Activated CD8-positive, alpha-beta memory T cell treated with anti-CD3 and anti-CD28 coated beads, Interleukin-2, amount 50 U/mL, for 24 hours (primary cell): ENCODE measurements around the gene PRR19.
A peak's percentile ranks its signal among the peaks of the same experiment; 100 is the strongest.

Source experiments
- DNase-seq: peaks from one replicate; pipeline ENCODE4 v3.0.0-alpha.2; 2020; ENCODE audit errors: extremely low read depth

Gene PRR19

DNA sequence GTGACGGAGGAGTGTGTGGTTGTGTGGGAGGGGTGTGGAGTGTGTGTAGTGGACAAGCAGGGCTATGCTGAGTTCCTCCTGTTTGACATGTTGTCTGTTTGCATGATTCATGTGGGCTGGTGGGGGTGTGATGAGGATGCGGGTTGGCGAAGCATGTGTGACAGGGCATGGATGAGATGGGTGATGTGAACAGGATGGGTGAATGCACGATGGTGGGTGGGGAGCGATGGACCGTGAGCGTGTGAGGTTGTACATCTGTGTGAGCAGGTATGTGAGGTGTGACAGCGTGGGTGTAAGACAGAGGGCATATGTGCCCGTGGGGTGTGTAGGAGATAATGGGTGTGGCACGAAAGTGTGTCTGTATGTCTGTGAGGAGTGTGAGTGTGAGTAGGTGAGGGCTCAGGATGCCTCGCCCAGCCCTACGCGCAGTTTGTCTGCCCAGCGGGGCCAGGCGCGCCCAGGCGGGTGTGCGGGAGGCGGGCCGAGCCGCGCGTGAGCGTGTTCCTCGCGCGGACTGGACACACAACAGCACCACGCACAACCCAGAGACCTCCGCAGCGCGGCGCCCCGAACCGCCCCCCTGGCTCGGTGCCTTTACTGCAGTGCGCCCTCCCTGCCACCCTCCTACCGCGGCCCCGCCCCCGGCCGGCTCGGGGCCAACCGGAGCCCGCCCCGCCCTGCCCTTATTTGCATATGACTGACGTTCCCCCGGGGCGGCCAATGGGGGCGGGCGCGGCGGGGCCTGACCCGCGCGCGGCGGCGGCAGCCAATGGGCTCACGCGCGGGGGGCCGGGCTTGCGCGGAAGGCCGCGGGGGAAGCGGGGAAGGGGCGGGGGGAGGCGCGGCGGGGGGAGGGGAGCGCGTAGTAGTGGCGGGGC, 18.5 kb upstream of the PRR19 start:
- DNase-seq, result peak; percentile 82

DNA sequence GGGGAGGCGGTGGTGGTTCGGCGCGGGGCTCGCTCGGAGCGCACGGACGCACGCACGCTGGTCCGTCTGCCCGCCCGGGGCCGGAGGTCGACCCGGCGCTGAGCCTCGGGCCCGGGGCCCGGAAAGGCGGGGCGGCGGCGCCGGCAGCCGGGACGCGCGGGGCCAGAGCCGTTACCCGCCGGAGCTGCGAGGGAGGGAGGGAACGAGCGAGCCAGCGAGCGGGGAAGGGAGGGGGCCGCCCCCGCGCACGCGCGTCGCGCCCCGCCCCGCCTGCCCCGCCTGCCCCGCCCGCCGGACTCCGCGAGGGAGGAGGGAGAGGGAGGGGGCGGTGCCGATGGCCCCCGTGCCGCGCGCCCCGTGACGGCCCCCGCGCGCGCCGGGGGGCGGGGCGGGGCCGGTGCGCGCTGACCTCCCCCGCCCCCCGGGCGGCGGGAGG, 17.8 kb upstream of the PRR19 start:
- no peak for DNase-seq

DNA sequence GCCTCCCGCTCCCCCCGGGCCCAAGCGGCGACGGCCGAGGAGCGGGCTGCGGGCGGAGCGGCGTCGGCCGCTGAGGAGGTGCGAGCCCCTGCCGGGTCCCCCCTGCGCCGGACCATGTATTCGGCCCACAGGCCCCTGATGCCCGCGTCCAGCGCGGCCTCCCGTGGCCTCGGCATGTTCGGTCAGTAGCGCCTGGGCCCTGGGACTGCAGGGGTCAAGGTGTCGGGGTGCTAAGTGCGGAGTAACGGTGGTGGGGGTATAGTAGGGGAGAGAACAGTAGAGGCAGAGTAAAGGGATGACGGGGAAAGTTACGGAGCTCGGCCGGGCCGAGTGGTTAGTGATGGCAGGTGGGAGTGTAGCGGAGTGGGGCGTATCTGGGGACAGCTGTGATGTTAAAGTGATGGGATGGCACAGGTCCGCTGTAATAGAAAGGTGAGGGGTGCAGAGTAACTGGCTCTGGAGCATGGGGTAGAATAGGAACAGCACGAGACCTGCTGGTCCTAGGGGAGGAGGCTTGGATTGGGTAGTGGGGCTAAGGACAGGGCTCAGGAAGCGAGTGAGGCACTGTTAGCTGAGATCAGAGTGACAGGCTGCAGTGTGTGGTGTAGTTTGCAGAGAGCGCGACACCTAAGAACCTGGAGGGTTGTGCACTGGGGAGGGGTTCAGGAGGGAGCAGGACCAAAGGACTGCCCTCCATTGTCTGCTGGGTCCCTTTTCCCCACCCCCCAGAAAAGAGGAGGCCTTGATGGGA, 17.2 kb upstream of the PRR19 start:
- no peak for DNase-seq

DNA sequence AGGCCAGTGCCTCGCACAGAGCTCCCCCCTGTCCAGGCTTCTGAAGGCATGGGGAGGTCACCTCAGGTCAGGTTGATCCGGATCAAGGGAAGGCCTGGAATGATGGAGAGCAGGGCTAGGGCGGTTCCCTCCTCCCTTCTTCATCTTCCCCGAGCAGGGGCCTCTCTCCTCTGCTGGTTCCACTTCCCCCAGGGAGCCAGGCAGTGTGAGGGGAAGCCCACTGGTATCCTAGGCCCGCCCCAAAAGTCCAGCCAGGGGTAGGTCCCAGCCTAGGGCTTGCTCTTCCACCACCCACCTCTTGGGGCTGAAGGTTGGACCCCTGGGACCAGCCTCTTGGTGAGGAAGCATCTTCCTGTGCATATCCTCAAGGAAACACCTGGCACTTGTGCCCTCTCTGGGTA, 16.4 kb upstream of the PRR19 start:
- DNase-seq, result no peak

DNA sequence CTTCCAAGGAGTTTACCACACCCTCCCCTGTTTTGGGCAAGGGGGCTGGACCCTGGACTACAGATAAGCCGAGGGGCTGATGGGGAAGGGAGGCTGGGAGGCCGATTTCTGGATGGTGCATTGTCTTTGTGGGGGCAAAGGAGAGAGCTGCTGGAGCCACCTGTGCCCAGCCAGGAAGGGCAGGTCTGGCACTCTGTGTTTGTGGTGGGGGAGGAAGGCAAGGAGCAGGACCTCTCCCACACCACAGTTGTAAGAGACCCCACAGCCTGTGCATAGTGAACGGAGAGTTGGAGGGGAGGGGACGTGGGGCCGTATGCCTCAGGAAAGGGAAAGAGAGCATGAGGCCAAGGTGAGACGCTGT, 16.0 kb upstream of the PRR19 start:
- no peak for DNase-seq

DNA sequence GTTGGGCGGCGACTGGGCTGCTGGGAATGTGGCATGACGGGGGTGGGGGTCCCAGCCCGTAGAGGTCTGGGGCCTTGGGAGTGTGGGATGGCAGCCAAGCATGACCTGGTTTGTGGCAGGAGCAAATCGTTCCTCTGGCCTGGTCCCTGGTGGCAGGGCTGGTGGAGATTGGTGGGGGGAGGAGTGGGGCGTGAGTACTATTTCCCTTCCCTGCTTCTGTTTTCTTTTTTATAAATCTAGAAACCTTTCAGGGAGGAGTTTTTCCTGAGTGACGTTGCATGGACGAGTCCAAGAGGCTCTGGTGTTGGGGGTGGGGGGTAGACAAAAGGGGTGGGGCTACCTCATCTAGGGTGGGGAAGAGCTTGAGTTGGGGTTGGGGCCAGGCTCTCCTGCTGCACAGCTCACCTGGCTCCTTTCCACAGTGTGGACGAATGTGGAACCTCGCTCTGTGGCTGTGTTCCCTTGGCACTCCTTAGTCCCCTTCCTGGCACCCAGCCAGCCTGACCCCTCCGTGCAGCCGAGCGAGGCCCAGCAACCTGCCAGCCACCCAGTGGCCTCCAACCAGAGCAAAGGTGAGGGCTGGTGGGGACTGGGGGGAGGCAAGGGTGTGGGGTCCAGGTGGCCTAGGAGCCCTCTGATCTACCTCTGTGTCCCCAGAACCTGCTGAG, 15.4 kb upstream of the PRR19 start:
- no peak for DNase-seq

DNA sequence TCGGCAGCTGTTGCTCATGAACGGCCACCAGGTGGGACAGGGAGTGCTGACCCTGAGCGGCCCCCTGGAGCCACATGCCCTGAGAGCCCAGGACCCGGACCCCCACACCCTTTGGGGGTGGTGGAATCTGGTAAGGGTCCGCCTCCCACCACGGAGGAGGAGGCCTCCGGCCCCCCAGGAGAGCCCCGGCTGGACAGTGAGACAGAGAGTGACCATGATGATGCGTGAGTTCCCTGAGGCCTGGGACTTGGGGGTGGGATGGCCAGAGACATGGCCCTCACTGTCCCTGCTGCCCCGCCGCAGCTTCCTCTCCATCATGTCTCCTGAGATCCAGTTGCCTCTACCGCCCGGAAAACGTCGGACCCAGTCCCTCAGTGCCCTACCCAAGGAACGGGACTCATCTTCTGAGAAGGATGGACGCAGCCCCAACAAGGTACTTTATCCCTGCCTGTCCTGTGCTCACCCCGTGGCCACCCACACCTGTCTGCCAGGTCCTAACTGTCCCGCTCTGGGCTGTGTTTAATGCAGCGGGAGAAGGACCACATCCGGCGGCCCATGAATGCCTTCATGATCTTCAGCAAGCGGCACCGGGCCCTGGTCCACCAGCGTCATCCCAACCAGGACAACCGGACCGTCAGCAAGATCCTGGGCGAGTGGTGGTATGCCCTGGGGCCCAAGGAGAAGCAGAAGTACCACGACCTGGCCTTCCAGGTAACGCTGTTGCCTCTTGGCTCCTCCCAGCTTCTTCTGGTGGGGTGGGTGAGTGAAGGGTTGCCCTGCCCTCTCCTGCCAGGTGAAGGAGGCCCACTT, 14.7 kb upstream of the PRR19 start:
- no peak for DNase-seq

DNA sequence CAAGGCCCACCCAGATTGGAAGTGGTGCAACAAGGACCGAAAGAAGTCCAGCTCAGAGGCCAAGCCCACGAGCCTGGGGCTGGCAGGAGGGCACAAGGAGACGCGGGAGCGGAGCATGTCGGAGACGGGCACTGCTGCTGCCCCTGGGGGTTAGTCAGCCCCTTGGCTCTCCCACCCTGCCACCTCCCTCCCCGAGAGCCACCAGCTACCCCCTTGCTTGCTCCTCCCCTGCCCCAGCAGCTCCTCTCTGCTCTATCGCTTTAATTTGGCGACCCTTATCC, 14.2 kb upstream of the PRR19 start:
- no peak for DNase-seq

DNA sequence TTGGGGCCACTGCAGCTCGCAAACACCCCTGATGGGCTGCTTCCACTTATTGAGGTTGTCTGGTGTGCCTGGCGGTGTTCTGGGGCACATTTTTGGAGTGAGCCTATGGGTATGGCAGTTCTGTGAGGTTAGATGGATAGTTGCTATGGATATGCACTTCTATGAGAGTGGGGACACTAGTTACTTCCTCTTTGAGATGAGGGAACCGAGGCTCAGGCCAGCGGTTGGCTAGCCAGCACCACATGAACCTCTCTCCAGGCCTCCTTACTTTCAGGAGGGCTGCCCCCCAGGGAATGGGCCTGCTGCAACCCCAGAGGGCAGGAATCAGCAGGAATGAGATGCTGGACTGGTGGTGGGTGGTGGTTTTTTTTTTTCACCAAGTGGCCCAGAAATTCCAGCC, 13.5 kb upstream of the PRR19 start:
- DNase-seq, result no peak

DNA sequence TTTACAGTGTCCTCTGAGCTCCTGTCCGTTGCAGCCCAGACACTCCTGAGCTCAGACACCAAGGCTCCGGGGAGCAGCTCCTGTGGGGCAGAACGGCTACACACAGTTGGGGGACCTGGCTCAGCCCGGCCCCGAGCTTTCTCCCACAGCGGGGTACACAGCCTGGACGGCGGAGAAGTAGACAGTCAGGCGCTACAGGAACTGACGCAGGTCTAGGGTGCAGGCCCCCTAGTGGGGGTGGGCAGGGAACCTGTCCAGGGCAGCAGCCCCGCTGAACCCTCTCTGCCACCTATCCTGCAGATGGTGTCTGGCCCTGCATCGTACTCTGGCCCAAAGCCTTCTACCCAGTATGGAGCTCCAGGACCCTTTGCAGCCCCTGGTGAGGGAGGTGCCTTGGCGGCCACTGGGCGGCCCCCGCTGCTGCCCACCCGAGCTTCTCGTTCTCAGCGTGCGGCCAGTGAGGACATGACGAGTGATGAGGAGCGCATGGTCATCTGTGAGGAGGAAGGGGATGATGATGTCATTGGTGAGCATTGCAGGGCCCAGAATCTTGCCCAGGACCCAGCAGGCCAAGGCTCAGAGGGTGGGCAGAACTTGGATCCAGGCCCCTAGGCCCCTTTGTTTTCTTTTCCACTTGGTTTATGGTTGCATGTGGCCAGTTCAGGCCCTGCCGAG, 12.9 kb upstream of the PRR19 start:
- DNase-seq, result no peak

DNA sequence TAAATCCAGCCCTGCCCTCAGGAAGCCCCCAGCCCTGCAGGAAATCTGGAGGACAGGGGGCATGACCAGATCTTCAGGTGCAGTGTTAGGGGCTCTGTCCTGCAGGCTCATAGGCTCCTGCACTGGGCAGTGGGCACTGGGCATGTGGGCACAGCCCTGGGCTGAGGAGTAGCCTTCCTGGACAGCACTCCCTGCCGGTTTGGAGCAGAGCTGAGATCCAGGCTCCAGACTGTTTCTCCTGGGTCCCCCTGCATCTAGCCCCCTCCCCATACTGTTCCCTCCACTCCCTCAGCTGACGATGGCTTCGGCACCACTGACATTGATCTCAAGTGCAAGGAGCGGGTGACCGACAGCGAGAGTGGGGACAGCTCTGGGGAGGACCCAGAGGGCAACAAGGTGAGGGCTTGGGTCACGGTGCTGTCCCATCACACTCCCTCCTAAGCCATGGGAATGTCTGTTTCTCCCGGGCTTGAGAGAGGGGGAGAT, 12.3 kb upstream of the PRR19 start:
- DNase-seq, result no peak

DNA sequence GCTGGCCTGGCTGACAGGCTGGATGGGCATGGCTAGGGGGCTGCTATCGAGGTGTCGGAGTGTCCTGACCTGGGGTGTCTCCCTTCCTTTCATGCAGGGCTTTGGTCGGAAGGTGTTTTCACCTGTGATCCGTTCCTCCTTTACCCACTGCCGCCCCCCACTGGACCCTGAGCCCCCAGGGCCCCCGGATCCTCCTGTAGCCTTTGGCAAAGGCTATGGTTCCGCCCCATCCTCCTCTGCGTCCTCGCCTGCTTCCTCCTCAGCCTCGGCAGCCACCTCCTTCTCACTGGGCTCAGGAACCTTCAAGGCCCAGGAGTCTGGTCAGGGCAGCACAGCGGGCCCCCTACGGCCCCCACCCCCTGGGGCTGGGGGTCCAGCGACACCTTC, 11.8 kb upstream of the PRR19 start:
- no peak for DNase-seq

DNA sequence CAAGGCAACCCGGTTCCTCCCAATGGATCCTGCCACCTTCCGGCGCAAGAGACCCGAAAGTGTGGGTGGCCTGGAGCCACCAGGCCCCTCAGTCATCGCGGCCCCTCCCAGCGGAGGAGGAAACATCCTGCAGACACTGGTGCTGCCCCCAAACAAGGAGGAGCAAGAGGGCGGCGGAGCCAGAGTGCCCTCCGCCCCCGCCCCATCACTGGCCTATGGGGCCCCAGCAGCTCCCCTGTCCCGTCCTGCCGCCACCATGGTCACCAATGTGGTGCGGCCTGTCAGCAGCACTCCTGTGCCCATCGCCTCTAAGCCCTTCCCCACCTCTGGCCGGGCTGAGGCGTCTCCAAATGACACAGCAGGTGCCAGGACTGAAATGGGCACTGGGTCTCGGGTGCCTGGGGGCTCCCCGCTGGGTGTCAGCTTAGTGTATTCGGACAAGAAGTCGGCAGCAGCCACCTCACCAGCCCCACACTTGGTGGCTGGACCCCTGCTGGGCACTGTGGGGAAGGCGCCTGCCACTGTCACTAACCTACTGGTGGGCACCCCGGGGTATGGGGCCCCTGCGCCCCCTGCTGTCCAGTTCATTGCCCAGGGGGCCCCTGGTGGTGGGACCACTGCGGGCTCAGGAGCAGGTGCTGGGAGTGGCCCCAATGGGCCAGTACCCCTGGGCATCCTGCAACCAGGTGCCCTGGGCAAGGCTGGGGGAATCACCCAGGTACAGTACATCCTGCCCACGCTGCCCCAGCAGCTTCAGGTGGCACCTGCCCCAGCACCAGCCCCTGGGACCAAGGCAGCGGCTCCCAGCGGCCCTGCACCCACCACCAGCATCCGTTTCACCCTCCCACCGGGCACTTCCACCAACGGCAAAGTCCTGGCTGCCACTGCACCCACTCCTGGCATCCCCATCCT, 11.2 kb upstream of the PRR19 start:
- no peak for DNase-seq

DNA sequence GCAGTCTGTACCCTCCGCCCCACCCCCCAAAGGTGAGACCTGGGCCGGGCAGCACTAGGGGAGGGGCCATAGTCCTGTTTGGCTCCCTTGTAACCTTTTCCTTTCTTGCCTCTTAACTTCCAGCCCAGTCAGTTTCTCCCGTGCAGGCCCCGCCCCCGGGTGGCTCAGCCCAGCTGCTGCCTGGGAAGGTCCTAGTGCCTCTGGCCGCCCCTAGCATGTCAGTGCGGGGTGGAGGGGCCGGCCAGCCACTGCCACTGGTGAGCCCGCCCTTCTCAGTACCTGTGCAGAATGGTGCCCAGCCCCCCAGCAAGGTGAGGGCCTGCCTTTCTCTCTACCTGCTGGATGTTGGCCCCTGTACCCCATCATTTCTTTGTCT, 10.5 kb upstream of the PRR19 start:
- DNase-seq, result no peak

DNA sequence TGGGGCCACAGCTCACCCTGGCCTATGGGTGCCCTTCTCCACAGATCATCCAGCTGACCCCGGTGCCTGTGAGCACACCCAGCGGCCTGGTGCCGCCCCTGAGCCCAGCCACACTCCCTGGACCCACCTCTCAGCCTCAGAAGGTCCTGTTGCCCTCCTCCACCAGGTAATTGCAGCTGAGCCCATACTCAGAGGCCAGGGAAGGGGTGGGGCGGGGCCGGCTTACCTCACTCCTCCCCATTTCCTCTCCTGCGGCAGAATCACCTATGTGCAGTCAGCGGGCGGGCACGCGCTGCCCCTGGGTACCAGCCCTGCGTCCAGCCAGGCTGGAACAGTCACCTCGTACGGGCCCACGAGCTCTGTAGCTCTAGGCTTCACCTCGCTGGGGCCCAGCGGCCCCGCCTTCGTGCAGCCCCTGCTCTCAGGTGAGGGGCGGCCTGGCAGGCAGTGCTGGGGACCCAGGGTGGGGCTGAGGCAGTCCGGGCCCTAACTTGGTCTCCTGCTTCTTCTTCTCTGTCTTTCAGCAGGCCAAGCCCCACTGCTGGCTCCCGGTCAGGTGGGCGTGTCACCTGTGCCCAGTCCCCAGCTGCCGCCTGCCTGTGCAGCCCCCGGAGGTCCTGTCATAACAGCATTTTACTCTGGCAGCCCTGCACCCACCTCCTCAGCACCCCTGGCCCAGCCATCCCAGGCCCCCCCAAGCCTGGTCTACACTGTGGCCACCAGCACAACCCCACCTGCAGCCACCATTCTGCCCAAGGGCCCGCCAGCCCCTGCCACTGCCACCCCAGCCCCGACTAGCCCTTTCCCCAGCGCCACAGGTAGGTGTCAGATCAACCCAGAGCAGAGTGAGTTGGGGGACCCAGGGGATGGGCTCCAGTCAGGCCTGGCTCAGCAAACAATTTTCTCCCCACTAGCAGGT, 9.6 kb upstream of the PRR19 start:
- DNase-seq, result no peak

DNA sequence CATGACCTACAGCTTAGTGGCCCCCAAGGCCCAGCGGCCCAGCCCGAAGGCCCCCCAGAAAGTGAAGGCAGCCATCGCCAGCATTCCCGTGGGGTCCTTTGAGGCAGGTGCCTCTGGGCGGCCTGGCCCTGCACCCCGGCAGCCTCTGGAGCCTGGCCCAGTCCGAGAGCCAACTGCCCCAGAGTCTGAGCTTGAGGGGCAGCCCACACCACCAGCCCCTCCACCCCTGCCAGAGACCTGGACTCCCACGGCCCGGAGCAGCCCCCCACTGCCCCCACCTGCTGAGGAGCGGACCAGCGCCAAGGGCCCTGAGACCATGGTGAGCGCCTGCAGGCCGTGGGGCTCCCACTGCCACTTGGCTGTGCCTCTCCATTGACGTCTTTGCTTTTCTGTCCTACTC, 9.0 kb upstream of the PRR19 start:
- no peak for DNase-seq

DNA sequence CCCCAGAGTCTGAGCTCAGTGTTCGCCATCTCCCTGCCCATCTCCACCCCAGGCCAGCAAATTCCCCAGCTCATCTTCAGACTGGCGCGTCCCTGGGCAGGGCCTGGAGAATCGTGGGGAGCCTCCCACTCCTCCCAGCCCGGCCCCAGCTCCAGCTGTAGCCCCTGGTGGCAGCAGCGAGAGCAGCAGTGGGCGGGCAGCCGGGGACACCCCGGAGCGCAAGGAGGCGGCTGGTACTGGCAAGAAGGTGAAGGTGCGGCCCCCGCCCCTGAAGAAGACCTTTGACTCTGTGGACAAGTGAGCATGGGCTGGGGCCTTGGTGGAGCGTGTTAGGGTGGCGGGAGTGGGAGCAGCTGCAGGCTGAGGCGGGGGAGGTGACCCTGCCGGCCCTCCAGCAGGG, 8.4 kb upstream of the PRR19 start:
- no peak for DNase-seq

DNA sequence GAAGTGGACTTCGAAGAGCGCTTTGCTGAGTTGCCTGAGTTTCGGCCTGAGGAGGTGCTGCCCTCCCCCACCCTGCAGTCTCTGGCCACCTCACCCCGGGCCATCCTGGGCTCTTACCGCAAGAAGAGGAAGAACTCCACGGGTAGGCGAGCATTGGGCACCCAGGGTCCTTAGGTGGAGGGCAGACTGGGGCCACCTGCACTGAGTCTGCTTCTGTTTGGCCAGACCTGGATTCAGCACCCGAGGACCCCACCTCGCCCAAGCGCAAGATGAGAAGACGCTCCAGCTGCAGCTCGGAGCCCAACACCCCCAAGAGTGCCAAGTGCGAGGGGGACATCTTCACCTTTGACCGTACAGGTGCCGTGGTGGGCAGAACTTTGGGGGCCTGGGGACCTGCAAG, 8.0 kb upstream of the PRR19 start:
- DNase-seq, result no peak

DNA sequence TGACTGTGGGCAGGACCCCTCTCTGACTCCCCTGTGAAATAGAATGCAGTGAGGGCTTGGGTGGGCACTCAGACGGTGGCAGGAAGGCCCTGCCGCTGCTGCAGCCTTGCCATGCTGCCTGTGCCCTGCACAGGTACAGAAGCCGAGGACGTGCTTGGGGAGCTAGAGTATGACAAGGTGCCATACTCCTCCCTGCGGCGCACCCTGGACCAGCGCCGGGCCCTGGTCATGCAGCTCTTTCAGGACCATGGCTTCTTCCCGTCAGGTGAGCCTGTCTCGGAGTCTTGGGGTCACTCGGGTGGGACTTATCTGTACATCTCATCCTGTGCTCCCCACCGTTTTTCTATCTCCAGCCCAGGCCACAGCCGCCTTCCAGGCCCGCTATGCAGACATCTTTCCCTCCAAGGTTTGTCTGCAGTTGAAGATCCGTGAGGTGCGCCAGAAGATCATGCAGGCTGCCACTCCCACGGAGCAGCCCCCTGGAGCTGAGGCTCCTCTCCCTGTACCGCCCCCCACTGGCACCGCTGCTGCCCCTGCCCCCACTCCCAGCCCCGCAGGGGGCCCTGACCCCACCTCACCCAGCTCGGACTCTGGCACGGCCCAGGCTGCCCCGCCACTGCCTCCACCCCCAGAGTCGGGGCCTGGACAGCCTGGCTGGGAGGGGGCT, 7.3 kb upstream of the PRR19 start:
- no peak for DNase-seq
